ENCODE results near the gene CCT8. TPM values are rescaled to one million over a fixed set of nuclear protein-coding genes. Genes with fewer than 3 reads are reported as not detected.

The CCT8 gene
- total and polyA plus RNA-seq, 10 donors = 92.3 to 137 (median 111) TPM

GRCh38 chr21:29007135-29007534, 66.3 kb downstream of the CCT8 start:
- Histone ChIP-seq H3K27ac (no peak overlapping the region), H3K4me1 (peaks cover 0 to 18% (median 13%) of the 10 kb centered on the region in 6 donors), H3K9me3 (no peaks in the 10 kb centered on the region), H3K4me3 (no peak overlapping the region), H3K36me3 (peaks cover 0 to 37% (median 12%) of the 10 kb centered on the region in 6 donors), H3K27me3 (replicated peaks in 1 of 7) (no peaks in the 10 kb centered on the region)
- WGBS, 5 donors = 92 to 96% (median 95%) methylated on average over 3 of the region's 3 CpGs
- no peak for DNase-seq
- TF ChIP-seq CTCF (IDR thresholded peaks at IDR 0.05 in 8 of 11, conservative IDR thresholded peaks at IDR 0.05 in 3 of 11) (no peak), POLR2AphosphoS5 (IDR thresholded peaks at IDR 0.05) (no peak), POLR2A (IDR thresholded peaks at IDR 0.05) (no peak)
- intact Hi-C loops (cut with DNase I; ENCODE audit: low total_unique reads) = no loop called here

Other genes with a start within 250 kb of the CCT8 start
- gene LTN1, start 80.8 kb downstream of the CCT8 start, total RNA-seq = 10 to 100 TPM; 26.1 to 37.3 (median 33.8) TPM
- 1 to 10 TPM; 4.6 TPM for gene LTN1, start 80.8 kb downstream of the CCT8 start, polyA plus RNA-seq
- 10 to 100 TPM in 3 of 7 donors, 1 to 10 TPM in 4; 7.5 to 11.5 (median 9.5) TPM for gene RWDD2B, start 54.3 kb downstream of the CCT8 start, total RNA-seq
- gene RWDD2B, start 54.3 kb downstream of the CCT8 start, polyA plus RNA-seq = 10 to 100 TPM in 2 of 3 donors, 1 to 10 TPM in 1; 8.5 to 14.3 (median 10.4) TPM
- gene USP16, start 49.0 kb downstream of the CCT8 start, total RNA-seq = 10 to 100 TPM; 31.7 to 40.9 (median 39.0) TPM
- 10 to 100 TPM; 17.2 to 22.7 (median 22.7) TPM for gene USP16, start 49.0 kb downstream of the CCT8 start, polyA plus RNA-seq
- gene MAP3K7CL, start 57.0 kb upstream of the CCT8 start, total RNA-seq = 10 to 100 TPM in 5 of 7 donors, 1 to 10 TPM in 2; 7.1 to 24.3 (median 13.9) TPM
- gene MAP3K7CL, start 57.0 kb upstream of the CCT8 start, polyA plus RNA-seq = 10 to 100 TPM in 2 of 3 donors, 1 to 10 TPM in 1; 6.9 to 13.3 (median 10.5) TPM
- gene BACH1, start 225.3 kb upstream of the CCT8 start, total RNA-seq = 100 to 1,000 TPM in 4 of 7 donors, 10 to 100 TPM in 3; 60.5 to 131 (median 102) TPM
- 1 to 10 TPM; 6.7 to 9.8 (median 7.2) TPM for gene BACH1, start 225.3 kb upstream of the CCT8 start, polyA plus RNA-seq